MM.1S (cell line): ENCODE results near the gene KLK8.

Experiments
- EZH2 ChIP-seq: fragments of 300-600 bp; sonication (generic); optimal IDR thresholded peaks from 2 replicates; pipeline ENCODE3; 2017; ENCODE audit warnings: low read depth, mild to moderate bottlenecking, antibody characterized with exemption, low read length, mixed read lengths
- TF ChIP-seq, protein P1 (sequence below): fragments of 300-600 bp; sonication (generic); IDR thresholded peaks from 2 replicates; pipeline ENCODE4 v1.5.1; 2016; ENCODE audit warnings: antibody characterized with exemption, low read length, mixed read lengths

DNA sequence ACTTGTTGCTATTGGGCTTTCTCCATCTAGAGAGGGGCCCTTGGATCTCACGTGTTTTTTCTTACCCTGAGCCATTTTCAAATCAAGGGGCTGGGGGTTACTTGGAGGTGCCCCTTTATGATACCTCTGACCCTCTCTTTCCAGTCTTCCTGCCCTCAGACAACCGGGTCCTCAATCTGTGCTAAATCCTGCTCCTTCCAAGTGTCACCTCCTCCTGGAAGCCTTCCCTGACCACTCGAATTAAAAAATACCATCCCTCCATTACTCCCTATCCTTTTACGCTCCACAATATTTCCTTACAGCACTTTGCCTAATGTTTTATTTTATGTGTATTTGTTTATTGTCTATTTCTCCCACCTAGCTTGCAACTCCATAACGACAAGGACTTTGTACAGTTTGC, 3.3 kb downstream of the KLK8 start:
- TF ChIP-seq EZH2, result no peak
- TF ChIP-seq, protein P1, sequence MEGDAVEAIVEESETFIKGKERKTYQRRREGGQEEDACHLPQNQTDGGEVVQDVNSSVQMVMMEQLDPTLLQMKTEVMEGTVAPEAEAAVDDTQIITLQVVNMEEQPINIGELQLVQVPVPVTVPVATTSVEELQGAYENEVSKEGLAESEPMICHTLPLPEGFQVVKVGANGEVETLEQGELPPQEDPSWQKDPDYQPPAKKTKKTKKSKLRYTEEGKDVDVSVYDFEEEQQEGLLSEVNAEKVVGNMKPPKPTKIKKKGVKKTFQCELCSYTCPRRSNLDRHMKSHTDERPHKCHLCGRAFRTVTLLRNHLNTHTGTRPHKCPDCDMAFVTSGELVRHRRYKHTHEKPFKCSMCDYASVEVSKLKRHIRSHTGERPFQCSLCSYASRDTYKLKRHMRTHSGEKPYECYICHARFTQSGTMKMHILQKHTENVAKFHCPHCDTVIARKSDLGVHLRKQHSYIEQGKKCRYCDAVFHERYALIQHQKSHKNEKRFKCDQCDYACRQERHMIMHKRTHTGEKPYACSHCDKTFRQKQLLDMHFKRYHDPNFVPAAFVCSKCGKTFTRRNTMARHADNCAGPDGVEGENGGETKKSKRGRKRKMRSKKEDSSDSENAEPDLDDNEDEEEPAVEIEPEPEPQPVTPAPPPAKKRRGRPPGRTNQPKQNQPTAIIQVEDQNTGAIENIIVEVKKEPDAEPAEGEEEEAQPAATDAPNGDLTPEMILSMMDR, result no peak
